Stimulated activated CD4-positive, alpha-beta T cell treated with anti-CD3 and anti-CD28 coated beads, Interleukin-4, amount 100 ng/mL, for 1 hour (primary cell): Measurements from ENCODE around the gene POU2F1.
A peak's percentile ranks its signal among the peaks of the same experiment; 100 is the strongest.

Experiments used
- DNase-seq: peaks from one replicate; pipeline ENCODE4 v3.0.0-alpha.2; 2020

POU2F1 gene

GRCh38 chr1:167371030-167371429 is 150.3 kb downstream of the POU2F1 start:
- no peak for DNase-seq

GRCh38 chr1:167373398-167373797 is 152.7 kb downstream of the POU2F1 start:
- no peak for DNase-seq

- no peak for DNase-seq
Observed at GRCh38 chr1:167373986-167374385, 153.3 kb downstream of the POU2F1 start.

GRCh38 chr1:167375949-167376348 is 155.3 kb downstream of the POU2F1 start:
- DNase-seq, result no peak

GRCh38 chr1:167387251-167387910 is 166.7 kb downstream of the POU2F1 start:
- DNase-seq, result no peak

- DNase-seq, result no peak
Observed at GRCh38 chr1:167388976-167389375, 168.3 kb downstream of the POU2F1 start.

GRCh38 chr1:167392200-167392696 is 171.6 kb downstream of the POU2F1 start:
- no peak for DNase-seq

- no peak for DNase-seq
Observed at GRCh38 chr1:167400359-167400953, 179.8 kb downstream of the POU2F1 start.

- DNase-seq, result peak; percentile 36
Observed at GRCh38 chr1:167401260-167401873, 180.7 kb downstream of the POU2F1 start.

- DNase-seq, result no peak
Observed at GRCh38 chr1:167404161-167404888, 183.6 kb downstream of the POU2F1 start.

- DNase-seq, result no peak
Observed at GRCh38 chr1:167404908-167405307, 184.2 kb downstream of the POU2F1 start.

GRCh38 chr1:167408355-167408754 is 187.7 kb downstream of the POU2F1 start:
- no peak for DNase-seq

- DNase-seq, result no peak
Observed at GRCh38 chr1:167409183-167409582, 188.5 kb downstream of the POU2F1 start.

- no peak for DNase-seq
Observed at GRCh38 chr1:167412072-167412471, 191.4 kb downstream of the POU2F1 start.

GRCh38 chr1:167412920-167413319 is 192.2 kb downstream of the POU2F1 start:
- DNase-seq, result no peak

- no peak for DNase-seq
Observed at GRCh38 chr1:167413328-167413727, 192.6 kb downstream of the POU2F1 start.

- no peak for DNase-seq
Observed at GRCh38 chr1:167416506-167416905, 195.8 kb downstream of the POU2F1 start.

GRCh38 chr1:167418391-167418790 is 197.7 kb downstream of the POU2F1 start:
- DNase-seq, result no peak

GRCh38 chr1:167419245-167419644 is 198.6 kb downstream of the POU2F1 start:
- no peak for DNase-seq

GRCh38 chr1:167420510-167420909 is 199.8 kb downstream of the POU2F1 start:
- no peak for DNase-seq

GRCh38 chr1:167423684-167424619 is 203.3 kb downstream of the POU2F1 start:
- no peak for DNase-seq

- DNase-seq, result no peak
Observed at GRCh38 chr1:167425482-167425881, 204.8 kb downstream of the POU2F1 start.
